ENCODE data around the gene POU3F3.
A peak's percentile ranks its signal among the peaks of the same experiment; 100 is the strongest.

The POU3F3 gene

DNA sequence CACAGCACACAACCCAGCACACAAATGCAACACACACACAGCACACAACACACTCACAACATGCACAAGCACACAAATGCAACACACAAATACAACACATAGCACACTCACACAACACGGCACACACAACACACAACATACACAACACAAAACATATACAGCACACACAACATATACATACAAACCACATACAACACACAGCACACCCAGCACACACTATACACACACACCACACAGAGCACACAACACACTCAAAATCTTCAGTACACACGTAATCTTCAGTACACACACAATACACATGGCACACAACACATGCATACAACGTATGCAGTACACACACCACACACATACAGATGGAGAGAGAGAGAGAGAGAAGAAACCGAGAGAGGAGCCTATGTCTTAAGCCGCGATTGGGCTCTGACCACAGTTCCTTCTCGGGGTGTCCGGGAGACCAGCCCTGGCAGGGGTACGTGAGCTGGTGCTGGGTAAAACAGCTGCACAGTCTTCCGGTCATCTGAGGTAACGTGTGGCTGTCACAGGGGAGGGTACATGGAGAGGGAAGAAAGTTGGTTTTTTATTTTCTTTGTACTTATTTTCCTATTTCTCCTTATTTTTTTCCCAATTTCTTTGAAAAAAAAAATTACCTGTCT lies 25.1 kb downstream of the POU3F3 start:
- DNase-seq = no peak

DNA sequence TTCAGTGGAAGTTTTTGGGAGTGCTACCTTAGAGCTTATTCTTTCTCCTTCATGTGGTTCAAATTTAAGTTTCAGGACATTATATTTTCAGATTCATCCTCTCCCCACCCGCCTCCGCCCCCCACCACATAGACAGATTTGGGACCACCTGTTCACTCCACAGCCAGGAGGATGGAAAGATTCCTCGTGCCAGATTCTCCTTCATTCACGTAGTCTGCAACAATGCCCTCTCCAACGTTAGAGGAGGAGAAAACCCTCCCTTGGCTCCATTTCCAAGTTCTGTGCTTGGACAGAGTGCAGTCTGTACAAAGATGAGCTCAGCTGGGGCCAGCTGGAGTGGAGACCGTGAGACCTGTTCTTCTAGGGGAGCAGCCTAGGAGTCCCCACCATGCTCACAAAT lies 26.2 kb downstream of the POU3F3 start:
- DNase-seq = no peak

DNA sequence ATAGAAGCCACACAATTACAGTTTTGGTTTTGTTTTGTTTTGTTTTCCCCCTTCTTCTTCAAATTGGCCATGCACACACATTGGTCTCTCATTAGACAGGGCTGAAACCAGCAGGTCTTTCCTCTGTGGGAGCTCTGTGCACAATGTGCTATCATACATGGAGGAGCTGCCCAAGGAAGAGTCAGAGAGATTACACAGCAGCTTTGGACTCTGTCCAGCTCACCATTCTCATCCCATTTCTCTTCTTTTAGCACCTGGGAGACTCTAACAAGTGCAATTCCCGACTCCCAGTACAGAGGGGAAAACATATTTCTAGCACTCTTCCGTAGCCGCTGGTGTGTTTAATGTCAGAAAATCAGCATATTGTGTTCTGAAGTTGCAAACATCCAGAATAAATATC lies 29.4 kb downstream of the POU3F3 start:
- DNase-seq = no peak

DNA sequence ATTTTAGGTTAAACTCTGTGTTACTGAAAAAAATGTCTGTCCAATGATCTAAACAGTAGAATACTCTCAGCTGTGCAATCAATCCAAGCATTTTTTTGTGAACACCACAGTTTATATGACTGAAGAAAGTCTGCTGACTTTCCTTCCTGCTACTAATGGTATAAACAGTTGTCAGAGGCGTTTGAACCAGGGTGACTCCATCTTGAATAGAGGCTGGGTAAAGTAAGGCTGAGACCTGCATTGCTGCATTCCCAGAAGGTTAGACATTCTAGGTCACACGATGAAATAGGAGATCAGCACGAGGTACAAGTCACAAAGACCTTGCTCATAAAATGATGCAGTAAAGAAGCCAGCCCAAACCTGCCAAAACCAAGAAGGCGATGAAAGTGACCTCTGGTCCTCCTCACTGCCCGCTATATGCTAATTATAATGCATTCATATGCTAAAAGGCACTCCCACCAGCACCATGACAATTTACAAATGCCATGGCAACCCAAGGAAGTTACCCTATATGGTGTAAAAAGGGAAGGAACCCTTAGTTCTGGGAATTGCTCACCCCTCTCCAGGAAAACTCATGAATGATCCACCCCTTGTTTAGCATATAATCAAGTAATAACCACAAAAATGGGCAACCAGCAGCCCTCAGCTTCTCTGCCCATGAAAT lies 31.3 kb downstream of the POU3F3 start:
- DNase-seq = no peak

DNA sequence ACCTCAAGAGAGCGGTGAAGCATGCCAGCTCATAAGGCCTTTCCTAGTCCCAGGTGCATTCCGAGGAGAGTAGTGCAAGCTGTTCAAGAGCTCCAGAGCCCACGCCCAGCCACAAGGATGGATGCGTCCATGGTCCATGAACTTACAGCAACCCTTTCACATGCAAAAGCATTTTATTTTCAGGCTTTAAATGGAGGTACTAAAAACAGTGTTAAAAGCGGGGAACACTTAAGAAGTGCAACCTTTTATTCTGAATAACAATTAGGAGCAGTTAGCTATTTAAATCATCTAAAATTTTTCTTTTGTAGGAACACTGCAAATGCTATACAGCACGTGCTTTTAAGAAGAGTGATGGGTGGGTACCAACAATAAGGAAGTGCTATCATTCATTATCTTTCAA lies 33.8 kb downstream of the POU3F3 start:
- DNase-seq = no peak

- no peak for DNase-seq
Measured at GRCh38 chr2:104888489-104889258, 34.8 kb downstream of the POU3F3 start.

DNA sequence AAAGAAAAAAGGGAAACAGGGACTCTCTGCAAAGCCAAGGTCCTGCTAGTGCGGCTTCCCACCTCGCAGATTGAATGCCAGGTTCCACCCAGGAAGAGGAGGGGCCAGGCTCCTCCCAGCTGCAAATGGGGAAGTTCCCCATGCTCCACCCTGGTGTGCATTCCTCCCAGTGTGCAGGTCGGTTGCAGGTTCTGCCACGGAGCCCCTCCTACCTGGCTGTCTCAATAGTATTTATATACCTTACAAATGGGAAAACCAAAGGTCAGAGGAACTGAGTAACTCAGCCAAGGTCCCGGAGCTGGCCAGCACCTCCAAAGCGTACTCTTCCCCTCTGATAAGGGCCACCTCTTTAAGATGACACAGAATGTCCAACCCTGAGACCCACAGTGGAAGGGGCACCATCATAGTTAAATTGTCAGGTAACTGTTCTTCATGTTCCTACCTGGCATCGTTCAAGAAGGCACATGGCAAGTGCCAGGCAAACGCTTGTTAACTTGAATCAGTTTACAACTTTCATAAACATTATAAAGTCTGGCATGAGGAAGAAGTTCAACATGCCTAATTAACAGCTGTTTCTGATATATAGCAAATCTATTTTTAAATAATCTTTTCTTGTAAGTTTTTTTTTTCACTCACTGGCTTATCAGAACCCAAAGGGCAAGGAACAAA lies 35.5 kb downstream of the POU3F3 start:
- DNase-seq = no peak

- DNase-seq = no peak
Measured at GRCh38 chr2:104889960-104890684, 36.2 kb downstream of the POU3F3 start.

DNA sequence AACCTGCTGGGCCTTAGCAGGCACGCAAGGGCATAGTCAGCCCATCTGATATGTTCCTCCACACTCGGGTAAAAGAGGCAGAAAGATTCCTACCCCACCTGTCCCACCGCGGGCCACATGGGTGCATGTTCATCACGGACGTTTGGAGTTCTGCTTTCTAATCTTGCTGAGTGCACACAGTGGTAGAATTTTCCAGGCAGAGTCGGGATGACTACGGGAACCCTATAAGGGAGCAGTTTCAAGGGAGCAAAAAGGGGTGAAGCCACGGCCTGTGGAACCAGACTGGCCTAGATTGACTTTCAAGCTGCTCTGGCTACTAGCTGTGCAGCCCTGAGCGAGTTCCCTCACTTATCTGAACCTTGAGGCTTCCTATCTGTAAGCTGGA lies 36.8 kb downstream of the POU3F3 start:
- no peak for DNase-seq

DNA sequence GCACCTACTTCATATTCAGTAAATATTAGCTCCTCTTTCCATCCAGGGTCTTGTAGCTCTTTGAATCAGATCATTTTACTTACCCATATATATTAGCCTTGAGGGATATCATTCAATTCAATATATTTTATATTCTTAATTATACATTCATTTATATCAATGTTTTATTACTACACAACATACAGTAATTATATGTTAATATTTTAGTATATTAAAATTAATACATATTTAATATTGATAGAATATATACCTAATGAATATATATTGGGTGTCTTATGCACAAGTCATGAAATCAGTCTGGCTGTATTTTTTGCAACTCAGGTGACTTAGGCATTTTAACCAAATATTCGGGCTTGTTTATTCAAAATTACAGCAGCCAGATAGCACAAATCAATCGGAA lies 37.2 kb downstream of the POU3F3 start:
- no peak for DNase-seq

GRCh38 chr2:104896446-104896845 lies 42.5 kb downstream of the POU3F3 start:
- no peak for DNase-seq

DNA sequence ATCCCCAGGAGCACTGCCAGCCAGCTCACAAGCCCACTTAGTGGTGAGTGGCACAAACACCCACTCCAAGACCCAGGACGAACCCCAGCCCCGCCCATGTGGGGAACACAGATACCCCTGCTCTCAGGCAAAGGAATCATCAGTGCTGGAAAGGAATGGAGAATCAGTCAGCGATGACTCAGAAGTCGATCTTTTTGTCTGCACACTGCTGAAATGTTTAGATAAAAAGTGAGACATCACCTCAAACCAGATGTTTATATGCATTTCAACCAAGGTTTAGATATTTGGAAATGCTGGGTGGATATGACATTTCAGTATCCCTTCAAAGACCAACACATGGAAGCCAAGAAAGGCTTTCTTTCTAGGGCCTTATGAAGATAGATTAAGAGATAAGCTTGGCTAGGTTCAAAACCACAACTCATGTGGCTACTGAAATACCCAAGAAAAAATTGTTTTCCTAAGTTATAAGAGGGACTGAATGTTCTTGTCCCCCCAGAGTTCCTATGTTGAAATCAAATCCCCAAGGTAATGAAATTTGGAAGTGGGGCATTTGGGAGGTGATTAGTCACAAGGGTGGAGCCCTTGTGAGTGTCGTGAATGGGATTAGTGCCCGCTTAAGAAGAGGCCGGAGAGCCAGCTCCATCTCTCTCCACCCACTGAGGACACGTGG lies 43.7 kb downstream of the POU3F3 start:
- DNase-seq = peak; percentile 43

GRCh38 chr2:104900608-104901007 lies 46.7 kb downstream of the POU3F3 start:
- no peak for DNase-seq

DNA sequence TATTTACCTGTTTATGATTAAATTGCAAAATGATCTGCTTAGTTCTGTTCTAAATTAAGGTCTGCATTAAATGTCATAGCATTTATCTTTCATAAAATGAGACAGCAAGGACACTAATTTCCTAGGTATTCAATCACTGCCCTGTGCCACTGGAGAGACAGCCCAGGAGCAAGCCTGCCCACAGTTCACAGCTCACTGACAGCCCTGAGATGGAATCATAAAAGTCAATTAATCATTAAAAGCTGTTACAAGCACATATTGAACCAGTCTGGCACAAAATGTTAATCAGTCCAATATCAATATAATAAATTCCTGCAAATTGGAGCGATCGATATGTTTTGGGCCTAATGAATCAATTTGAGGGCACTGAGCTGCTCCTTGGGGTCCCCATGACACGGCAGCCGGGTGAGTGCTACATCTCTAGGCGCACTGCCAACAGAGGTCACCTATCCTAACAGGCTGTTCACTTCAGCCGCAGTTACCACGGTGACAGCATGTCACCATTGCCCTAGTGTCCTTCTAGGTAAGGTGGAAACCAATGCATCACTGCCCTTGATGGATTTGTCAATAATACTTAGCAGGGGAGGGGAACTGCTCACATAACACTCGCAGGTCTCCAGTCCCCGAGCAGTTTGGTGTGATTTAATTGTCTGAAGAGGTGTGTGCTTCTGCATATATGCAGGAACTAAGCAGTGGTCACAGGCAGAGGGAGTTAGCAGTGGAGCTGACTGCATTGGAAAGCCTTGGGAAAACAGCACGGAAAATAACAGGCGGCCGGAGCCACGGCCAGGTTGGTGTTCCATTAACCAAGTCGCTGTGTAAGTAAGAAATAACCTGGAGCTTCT lies 47.3 kb downstream of the POU3F3 start:
- no peak for DNase-seq

DNA sequence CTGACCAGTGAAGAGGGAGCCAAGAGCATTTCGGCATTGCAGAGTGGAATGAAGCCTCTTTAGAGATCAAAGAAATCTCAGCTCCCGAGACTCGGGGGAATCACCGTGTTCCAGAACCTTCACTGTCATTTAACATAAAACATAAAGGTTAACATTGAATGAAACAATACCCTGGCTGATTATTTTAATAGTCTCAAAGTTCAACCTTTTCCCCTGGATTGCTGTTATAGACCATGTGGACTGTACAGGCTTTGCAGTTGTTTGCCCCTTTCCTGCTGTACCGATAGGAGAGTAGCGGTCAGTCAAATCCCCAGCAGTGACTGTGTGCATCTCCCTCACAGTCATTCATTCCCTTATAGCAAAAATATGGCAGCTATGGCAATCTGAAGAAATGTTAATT lies 48.4 kb downstream of the POU3F3 start:
- no peak for DNase-seq

Measured in fibroblast of skin of scalp (primary cell).